Mucosa of descending colon (tissue), 3 donors: Measurements from ENCODE around the gene PRSS33. TPM values are rescaled to one million over a fixed set of nuclear protein-coding genes. Genes with fewer than 3 reads are reported as not detected.

Experiments
- ATAC-seq: fragments of 200-7000 bp; cut with Tn5 transposase; one replicate; pipeline ENCODE4 v1.9.1; 2020; ENCODE audit warnings: mild to moderate bottlenecking, moderate library complexity
- DNase-seq, 3 donors: peaks; one replicate each; pipeline ENCODE4 v3.0.0-alpha.2; 2020
- H3K36me3 ChIP-seq: fragments of 200-600 bp; one replicate; pipeline ENCODE4 v1.8.0; 2021; ENCODE audit warnings: low read depth, mild to moderate bottlenecking
- H3K4me1 ChIP-seq: fragments of 200-600 bp; one replicate; pipeline ENCODE4 v1.8.0; 2021; ENCODE audit warnings: low read depth, mild to moderate bottlenecking
- H3K4me3 ChIP-seq: fragments of 200-600 bp; one replicate; pipeline ENCODE4 v1.8.0; 2021; ENCODE audit warnings: mild to moderate bottlenecking
- H3K9me3 ChIP-seq: fragments of 200-600 bp; one replicate; pipeline ENCODE4 v1.8.0; 2021; ENCODE audit warnings: mild to moderate bottlenecking
- intact Hi-C, 2 donors: fragments of 100-400 bp; cut with DNase I in 1 of 2; cut with micrococcal nuclease in 1 of 2; formaldehyde crosslinking; loops; one replicate each; pipeline versions ENCODE4 v1.11.0 to v1.11.1; 2022; cut with DNase I, micrococcal nuclease
- total RNA-seq, 3 donors: library from RNA; stranded (reverse); fragmentation: NEBNext Ultra II Directional in 2 of 3; extraction: Animal tissue kit (Norgen Biotek cat#: 25700) in 2 of 3; gene quantifications; one replicate each; pipeline versions ENCODE4 v1.2.1 to v1.2.4, GENCODE V29; 2021 to 2023
- TF ChIP-seq, protein P1 (sequence below): fragments of 200-600 bp; IDR thresholded peaks from one replicate; pipeline ENCODE4 v1.8.0; 2022; ENCODE audit warnings: antibody characterized with exemption, mild to moderate bottlenecking
- donor health status: DM: no; HTN: no; CAD: no; lungs with moderate emphysema.
- donor health status: DM: no; HTN: no; CAD: no.
- donor health status: DM: no; HTN: yes; CAD: no.

PRSS33 gene
- total RNA-seq, 3 donors from 2014 or later = not detected

DNA sequence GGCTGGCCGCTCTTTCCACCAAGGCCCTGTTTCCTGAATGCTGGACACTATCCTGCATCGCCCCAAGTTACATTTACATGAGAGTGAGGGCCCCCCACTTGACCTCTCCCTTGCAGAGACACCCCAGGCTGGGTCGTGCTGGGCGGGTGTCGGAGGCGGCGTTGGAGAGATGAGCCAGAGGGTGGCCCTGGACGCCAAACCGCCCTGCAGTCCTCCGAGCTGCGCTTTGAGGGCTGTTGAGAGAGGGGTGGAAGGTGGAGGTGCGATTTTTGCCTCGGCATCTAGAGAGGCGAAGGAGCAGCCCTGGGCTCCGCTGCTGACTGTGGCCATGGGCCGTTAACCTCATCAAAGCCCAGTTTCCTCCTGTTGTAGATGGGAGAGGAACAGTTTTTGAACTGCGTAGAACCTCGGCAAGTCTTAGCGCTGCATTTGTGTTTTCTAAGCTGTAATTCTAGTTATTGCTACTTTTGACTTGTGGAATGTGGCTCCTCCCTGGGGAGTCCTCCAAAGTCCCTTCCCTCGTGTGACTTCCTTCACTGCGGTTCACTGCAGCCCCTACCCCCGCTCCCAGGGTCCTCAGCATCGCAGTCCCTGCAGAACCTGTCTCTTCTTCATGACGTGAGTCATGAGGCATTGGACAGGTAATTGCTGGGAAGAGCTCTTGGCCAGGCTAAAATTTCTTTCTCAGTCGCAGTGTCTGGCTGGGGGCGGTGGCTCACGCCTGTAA, 9.3 kb downstream of the PRSS33 start:
- DNase-seq = peak in 2 of 3 donors; percentile 52 to 60
- peak; percentile 54 for ATAC-seq

DNA sequence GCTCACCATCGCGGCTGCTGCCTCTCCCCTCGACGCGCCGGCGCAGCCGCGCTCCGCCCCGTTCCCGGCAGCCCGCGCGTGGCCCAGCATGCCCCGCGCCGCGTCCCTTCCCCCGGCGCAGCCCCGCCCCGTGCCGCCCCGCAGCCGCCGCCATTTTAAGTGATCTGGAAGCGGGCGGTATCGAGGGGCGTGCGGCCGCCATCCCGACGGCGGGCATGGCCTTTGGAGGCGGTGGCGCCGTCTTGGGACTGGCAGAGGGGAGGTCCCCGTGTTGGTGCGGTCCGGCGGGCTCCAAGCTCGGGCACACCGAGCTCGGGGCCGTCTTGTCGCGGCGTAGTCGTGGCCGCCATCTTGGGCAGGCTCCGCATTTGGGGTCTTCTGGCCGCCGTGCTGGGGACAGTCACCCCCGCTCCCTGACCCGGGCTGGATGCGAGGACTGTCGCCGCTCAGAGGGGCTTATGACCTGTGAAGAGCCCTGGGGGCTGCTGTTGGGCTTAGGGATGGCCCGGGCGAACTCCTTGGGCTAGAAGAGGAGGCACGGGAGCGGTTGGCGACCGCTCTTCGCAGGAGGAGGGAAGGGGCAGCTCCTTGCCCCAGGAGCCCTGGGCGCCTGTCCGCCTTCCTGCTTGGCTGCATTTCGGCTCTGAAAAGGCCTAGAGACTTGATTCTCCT, 10.0 kb downstream of the PRSS33 start, which contains the start of gene ELOB:
ELOB (minus strand) TSS at position 50 of the 672 bp plus-strand sequence; CDS start at position 9, 41 bp downstream.
- intact Hi-C loops = no loop called here
- Histone ChIP-seq H3K9me3 (no peaks in the 10 kb centered on the region), H3K4me1 (peaks cover 16% of the 10 kb centered on the region), H3K36me3 (no peaks in the 10 kb centered on the region), H3K4me3 (peak within 1 kb of the TSS; percentile 97)
- DNase-seq = peak; percentile 90 to 94 (median 92)
- ATAC-seq = peak; percentile 93
- TF ChIP-seq, protein P1, sequence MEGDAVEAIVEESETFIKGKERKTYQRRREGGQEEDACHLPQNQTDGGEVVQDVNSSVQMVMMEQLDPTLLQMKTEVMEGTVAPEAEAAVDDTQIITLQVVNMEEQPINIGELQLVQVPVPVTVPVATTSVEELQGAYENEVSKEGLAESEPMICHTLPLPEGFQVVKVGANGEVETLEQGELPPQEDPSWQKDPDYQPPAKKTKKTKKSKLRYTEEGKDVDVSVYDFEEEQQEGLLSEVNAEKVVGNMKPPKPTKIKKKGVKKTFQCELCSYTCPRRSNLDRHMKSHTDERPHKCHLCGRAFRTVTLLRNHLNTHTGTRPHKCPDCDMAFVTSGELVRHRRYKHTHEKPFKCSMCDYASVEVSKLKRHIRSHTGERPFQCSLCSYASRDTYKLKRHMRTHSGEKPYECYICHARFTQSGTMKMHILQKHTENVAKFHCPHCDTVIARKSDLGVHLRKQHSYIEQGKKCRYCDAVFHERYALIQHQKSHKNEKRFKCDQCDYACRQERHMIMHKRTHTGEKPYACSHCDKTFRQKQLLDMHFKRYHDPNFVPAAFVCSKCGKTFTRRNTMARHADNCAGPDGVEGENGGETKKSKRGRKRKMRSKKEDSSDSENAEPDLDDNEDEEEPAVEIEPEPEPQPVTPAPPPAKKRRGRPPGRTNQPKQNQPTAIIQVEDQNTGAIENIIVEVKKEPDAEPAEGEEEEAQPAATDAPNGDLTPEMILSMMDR = no peak

More for the DNA sequence above, 9.3 kb downstream of the PRSS33 start:
- TF ChIP-seq, protein P1 = no peak
- Histone ChIP-seq H3K9me3 (no peaks in the 10 kb centered on the region), H3K36me3 (no peaks in the 10 kb centered on the region), H3K4me1 (peaks cover 16% of the 10 kb centered on the region), H3K4me3 (peak overlapping the region; percentile 97)
- intact Hi-C loops = no loop called here

DNA sequence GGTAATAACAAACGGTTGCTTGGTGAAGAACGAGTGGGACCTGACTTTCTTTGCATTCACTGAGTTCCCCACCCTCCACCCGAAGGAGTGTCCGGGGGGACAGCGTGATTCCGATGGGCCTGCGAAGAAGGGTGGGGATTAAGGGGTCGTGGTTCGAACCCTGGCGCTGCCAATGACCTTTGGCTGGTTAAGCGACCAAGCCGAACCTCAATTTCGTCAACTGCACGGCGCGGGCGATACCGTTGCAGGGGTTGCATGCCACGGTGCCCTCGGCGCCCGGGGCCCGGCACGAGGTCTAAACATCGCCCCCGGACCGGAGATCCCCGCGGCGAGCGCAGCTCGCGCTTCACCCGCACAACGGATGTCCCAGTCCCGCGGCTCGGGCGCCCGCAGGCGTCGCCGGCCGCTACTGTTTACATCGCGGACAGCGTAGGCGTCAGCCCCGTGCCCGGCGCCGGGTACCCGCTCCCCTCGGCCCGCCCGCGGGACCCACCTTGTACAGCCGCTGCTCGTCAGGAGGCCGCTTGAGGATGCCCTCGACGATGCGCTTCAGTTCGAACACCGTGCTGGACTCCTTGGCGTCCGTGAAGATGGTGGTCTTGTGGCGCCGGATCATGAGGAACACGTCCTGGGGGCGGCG, 10.7 kb downstream of the PRSS33 start:
- intact Hi-C loops = no loop called here
- Histone ChIP-seq H3K4me1 (peaks cover 16% of the 10 kb centered on the region), H3K36me3 (peaks cover 4% of the 10 kb centered on the region), H3K9me3 (no peaks in the 10 kb centered on the region), H3K4me3 (peak overlapping the region; percentile 97)
- DNase-seq (peak in 1 of 3 donors; percentile 77), ATAC-seq (peak; percentile 8)
- TF ChIP-seq, protein P1 = no peak

DNA sequence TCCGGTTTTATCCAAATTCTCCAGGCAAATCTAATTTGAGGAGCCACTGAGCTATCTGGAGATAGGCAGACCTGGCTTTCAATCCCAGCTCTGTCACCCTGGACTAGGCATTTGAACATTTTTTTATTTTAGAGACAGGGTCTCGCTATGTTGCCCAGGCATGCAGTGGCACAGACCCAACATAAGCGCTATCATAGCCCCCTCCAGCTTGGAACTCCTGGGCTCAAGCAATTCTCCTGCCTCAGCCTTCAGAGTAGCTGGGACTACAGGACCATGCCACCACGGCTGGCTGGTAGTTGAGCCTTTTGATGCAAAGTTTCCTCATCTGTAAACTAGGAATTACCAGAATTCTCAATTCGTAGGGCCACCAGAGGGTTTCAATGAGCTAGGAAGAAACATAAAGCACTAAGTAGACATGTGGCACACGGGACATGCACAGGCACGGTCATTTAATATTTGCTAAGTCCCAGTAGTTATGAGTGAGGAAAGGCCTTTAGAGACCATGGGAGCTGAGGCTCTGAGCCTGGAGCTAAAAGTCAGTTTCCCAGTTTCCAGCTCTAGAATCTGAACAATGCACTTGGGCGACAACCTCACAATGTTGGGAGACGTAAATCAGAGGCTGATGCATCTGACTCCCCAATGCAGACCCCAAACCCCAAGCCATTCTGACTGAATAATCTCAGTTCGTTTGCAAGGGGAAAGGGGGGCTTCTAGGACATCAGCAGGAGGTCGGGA, 11.4 kb downstream of the PRSS33 start:
- Histone ChIP-seq H3K4me1 (peaks cover 16% of the 10 kb centered on the region), H3K4me3 (no peak overlapping the region), H3K9me3 (no peaks in the 10 kb centered on the region), H3K36me3 (peaks cover 4% of the 10 kb centered on the region)
- DNase-seq = no peak
- TF ChIP-seq, protein P1 = no peak
- intact Hi-C loops = no loop called here
- ATAC-seq = no peak

DNA sequence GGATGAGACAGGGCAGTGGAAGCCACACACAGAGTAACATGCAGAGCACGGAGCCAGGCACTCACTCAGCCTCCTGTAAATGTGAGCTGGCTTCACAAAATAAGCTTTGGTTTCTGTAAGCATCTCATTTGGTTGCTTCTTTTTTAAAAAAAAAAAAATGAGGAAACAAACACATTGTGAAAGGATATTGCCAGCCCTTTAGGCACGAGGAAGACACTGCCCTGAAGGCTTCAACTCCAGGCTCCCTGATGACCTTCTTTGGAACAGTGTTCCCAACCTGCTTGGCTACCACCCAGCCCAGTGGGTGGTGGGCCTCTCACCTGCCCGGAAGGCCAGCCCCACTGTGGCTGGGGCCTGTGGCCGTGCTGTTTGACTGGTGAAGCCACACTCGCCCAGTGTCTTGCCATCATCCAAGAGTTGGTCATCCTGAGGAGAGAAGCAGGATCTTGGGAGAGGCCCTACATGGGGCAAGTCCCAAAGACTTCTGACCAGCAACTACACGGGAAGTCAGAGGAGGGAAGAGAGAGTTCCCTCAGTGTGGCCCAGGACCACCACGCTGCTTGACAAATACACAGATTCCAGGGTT, 12.1 kb downstream of the PRSS33 start:
- peaks cover 20% of the 10 kb centered on the region for H3K4me1 ChIP-seq
- H3K4me3 ChIP-seq = no peak overlapping the region
- DNase-seq = no peak
- peaks cover 4% of the 10 kb centered on the region for H3K36me3 ChIP-seq
- TF ChIP-seq, protein P1 = no peak
- ATAC-seq = no peak
- H3K9me3 ChIP-seq = no peaks in the 10 kb centered on the region
- intact Hi-C loops = no loop called here
